IPS-18a (cell line): ENCODE measurements around the gene CMIP.

Source experiments
- H3K27ac ChIP-seq: one replicate; pipeline ENCODE4 v1.5.1; 2013; ENCODE audit warnings: low read length
- H3K27me3 ChIP-seq: one replicate; pipeline ENCODE4 v1.6.1; 2013; ENCODE audit warnings: mild to moderate bottlenecking, low read length; ENCODE audit not compliant: control insufficient read depth, insufficient read depth
- H3K36me3 ChIP-seq: one replicate; pipeline ENCODE4 v1.6.1; 2013; ENCODE audit warnings: low read depth, low read length; ENCODE audit not compliant: control insufficient read depth
- H3K4me1 ChIP-seq: one replicate; pipeline ENCODE4 v1.6.1; 2013; ENCODE audit warnings: low read depth, low read length; ENCODE audit not compliant: control insufficient read depth
- H3K4me3 ChIP-seq: one replicate; pipeline ENCODE4 v1.5.1; 2013; ENCODE audit warnings: low read length
- H3K9ac ChIP-seq: one replicate; pipeline ENCODE4 v1.6.1; 2013; ENCODE audit warnings: mild to moderate bottlenecking, low read length, moderate library complexity
- H3K9me3 ChIP-seq: one replicate; pipeline ENCODE4 v1.6.1; 2013; ENCODE audit warnings: low read depth, low read length; ENCODE audit not compliant: control insufficient read depth

CMIP gene

DNA sequence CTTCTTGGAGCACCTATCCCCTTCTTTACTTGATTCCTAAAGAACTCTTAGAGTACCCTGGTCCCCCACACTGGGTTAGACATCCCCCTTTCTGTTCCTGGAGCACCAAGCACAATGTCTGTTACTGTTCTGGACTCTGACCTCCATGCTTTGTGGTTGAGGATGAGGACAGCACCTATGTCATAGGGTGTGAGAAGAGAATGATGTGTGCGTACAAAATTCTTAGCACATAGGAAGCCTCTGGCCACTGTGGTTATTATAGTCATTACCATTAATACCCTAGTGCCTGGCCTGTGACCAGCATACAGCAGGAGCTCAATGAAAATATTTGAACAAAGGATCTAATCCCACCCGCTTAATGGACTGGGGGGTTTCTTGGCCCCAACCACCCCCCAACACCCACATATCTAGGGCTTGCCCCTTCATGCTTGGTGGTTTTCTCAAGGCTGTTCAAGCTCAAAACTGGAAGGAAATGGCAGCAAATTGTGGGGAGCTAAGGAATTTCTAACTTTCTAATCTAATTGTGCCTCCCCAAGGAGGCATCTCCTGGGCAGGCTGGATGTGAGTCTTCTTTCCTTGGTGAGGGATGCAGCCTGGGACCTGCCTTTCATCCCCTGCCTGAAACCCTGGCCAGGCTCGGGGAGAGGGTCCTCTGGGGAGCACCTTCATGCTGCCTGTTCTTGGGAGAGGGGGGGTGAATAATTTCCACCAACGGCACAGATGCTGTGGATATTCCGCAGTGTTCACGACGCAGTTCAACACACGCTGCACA, 1.5 kb upstream of the CMIP start:
- H3K4me3 ChIP-seq: no peak overlapping the region
- peaks cover 5% of the 10 kb centered on the region for H3K27me3 ChIP-seq
- H3K9ac ChIP-seq: no peak overlapping the region
- H3K9me3 ChIP-seq: no peaks in the 10 kb centered on the region
- H3K4me1 ChIP-seq: peaks cover 20% of the 10 kb centered on the region
- H3K36me3 ChIP-seq: no peaks in the 10 kb centered on the region
- H3K27ac ChIP-seq: no peak overlapping the region

DNA sequence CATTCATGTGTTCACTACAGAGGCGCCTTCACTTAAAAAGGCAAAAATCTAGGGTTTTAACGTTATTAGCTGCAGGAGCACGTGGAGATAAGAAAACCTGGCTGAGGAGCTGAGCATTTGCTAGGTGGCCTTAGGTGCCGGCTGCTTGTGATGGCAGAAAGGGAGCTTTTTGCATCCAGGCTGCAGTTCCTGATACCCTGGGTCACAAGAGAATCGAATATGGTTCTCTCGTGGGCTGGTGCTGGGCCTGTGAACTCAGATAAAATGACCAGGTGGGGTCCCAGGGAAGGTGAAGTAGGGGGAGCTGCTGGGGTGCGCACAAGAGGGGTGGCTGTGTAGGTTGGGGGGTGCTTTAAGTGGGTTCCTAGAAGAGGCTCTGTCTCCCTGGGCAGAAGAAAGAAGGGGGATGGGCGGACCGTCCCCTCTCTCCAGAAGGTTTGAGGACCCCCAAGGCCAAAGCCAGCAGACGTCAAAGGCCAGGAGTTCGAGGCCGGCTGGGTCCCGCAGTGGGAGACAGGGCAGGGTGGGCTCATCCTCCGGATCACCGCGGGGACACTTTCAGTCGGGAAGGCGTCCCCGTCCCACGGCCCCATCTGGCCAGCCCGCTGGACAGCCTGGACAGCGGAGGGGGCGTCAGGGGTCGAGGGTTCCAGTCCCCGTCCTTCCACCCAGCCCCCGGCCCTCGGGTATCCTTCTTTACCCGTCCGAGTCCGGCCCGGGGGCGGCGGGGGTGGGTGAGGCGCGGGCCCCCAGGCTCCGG, 740 bp upstream of the CMIP start:
- peak overlapping the region; percentile 26 for H3K9ac ChIP-seq
- peaks cover 28% of the 10 kb centered on the region for H3K4me1 ChIP-seq
- no peaks in the 10 kb centered on the region for H3K36me3 ChIP-seq
- H3K4me3 ChIP-seq: peak overlapping the region; percentile 57
- no peaks in the 10 kb centered on the region for H3K9me3 ChIP-seq
- H3K27ac ChIP-seq: no peak overlapping the region
- peaks cover 5% of the 10 kb centered on the region for H3K27me3 ChIP-seq

DNA sequence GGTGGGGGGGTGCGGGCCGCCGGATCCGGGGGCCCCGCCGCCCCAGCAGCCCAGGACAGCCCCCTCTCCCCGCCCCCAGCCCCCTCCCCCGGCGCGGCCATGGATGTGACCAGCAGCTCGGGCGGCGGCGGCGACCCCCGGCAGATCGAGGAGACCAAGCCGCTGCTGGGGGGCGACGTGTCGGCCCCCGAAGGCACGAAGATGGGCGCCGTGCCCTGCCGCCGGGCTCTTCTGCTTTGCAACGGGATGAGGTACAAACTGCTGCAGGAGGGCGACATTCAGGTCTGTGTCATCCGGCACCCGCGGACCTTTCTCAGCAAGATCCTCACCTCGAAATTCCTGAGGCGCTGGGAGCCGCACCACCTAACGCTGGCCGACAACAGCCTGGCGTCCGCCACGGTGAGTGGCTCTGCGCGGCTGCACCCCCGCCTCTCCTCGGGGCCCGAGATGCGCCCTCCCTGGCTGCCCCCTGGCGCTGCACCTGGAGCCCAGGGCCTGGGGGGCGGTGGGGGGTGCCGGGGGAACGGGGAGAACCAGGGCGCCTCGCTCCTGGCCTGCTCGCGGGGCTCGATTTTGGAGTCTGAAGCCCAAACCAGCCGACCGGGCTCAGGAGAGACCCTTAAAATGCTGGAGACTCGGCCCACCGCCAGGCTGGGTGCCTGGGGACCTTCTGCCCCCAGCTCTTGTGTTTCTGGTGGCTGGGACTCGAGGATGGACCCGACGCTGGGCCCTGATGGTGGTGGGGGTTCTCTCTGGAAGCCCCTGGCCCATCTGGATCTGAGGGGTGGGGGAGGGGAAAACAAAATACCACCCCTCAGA, 744 bp downstream of the CMIP start:
- H3K9ac ChIP-seq: peak overlapping the region; percentile 75
- no peak overlapping the region for H3K27ac ChIP-seq
- H3K4me1 ChIP-seq: peaks cover 29% of the 10 kb centered on the region
- no peaks in the 10 kb centered on the region for H3K36me3 ChIP-seq
- peaks cover 5% of the 10 kb centered on the region for H3K27me3 ChIP-seq
- no peaks in the 10 kb centered on the region for H3K9me3 ChIP-seq
- H3K4me3 ChIP-seq: peak overlapping the region; percentile 64

DNA sequence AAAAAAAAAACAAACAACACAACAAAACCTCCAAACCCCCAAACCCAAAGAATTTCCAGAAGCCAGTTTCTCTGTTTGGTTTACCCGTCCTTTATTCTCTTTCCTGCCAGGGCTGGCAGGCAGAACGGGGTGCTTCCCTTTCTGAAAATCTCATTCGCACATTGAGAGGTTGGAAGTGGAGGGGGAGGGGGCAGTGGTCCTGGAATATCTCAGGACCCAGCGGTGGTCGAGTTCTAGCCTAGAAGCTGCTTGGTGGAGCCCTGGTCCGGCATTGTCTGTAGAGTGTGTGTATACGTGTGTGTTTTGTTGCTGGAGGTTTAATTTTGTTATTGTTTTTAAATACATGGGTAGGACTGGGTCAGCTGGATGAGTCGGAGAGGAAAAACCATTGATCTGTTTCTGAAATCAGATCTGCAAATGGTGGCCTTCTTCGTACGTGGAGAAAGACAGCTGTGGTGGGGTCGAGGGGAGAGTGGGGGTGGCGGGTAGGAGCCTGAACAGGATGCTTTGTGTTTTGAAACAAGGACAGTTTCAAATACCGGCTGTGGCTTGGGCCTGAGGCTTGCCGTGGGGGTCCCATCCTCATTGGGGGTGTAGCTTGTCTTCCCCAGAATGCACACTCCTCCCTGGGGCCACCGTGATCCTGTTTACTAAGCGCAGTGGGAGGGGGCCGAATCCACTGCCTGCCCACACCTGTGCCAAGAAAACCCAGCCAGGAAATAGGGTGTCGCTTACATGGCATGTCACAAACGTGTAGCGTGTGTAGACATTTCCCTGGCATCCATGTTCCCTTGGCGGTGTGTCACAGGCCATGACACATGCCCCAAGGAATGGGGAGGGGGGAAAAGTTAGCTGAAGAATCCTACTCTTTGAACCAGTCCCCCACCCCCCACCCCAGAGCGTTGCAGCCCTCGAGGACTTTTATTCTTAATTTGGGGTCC, 1.6 kb downstream of the CMIP start:
- Histone ChIP-seq H3K9me3 (no peaks in the 10 kb centered on the region), H3K27me3 (peaks cover 5% of the 10 kb centered on the region), H3K9ac (peak overlapping the region; percentile 75), H3K4me1 (peaks cover 33% of the 10 kb centered on the region), H3K27ac (no peak overlapping the region), H3K4me3 (peak overlapping the region; percentile 64), H3K36me3 (no peaks in the 10 kb centered on the region)

DNA sequence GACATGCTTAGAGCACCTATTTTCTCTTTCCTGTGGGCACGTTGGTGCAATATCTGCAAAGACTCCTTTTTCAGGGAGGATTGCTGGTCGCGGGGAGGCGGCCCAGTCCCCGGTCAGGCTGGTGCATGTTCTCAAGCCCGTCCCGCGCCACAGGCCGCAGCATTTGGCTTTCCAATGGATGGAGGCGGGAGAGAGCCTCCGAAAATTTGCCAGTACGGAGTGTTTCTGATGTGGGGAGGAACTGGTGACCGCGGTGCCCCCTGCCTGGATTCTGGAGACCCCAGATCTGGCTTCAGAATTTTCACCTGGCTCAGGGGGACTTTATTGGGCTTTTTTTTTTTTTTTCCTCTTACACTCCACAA, 2.3 kb downstream of the CMIP start:
- Histone ChIP-seq H3K4me3 (peak overlapping the region; percentile 64), H3K36me3 (no peaks in the 10 kb centered on the region), H3K4me1 (peaks cover 39% of the 10 kb centered on the region), H3K27ac (no peak overlapping the region), H3K9ac (peak overlapping the region; percentile 75), H3K9me3 (no peaks in the 10 kb centered on the region), H3K27me3 (peaks cover 5% of the 10 kb centered on the region)

DNA sequence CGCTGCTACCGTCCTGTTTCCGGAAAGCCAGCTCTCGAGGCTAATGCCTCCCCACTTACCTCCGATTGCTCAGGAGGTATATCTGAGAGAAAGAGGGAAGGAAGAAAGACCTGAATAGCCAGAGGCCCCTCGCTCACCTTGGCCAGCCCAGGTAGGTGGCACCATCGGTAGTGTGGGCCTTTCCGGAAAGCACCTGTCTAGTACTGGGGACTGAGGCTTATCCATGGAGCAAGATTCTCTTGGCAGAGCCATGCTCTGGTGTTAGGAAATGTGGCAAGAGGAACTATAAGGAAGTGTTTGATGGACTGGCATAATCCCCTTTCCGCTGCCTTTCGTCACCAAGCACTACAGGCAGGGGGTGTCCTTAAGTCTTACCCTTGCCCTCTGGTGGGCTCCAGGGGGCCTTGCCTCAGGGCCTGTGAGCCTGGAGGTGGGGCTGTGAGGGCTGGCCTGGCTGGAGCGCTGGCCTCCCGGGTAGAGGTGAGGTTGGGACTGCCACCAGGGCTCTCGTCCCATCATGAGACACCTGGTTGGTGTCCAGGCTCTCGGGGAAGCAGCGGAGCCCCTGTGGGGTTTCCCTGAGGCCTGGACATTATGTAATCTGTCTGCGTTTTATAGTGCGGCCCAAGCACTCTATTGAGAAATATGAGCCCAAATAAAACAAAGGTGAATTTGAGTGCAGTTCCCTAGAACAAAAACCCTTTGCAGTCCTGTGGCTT, 2.9 kb downstream of the CMIP start:
- H3K27ac ChIP-seq: no peak overlapping the region

DNA sequence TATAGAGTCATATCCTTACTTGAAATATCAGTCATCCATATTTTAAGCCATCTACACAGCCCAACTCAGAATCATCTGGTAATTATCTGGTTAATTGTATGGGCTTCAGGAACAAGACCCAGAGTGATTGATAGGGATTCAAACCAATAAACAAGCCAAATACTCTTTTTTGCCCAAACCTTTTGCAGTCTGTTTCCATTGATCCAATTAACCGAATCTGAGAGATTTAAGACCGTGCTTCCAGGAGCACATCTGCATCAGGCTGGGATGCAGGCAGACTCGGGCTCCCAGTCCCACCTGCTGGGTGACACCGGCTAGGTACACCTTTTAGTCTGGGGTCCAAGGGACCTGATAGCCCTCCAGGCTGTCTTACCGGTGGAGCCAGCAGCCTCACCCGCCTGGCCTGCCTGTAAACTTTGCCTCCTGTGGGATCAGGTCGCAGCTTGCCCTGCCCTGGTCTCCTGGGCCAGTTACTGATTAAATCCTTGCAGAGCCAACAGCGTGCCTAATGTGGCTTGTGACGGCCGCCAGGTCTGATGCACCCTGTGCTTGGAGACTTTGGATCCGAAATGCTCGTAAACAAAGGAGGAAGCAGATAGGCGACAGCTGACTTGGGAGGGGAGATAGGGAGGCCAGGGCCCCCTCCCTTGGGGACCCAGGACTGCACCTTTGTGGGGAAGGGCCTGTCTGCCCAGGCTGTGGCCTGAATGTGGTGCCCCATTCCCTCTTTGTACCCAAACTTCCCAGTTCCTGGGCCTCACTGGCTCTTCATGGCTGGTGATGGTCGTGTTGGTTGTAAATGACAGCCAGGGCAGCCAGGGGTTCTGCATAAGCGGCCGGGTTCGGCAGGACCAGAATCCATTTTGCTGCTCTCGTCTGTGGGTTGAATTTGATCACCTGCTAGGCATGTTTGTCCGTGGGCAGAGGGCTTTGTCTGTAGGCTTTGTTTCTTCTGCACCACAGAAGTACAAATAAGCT, 3.8 kb downstream of the CMIP start:
- no peak overlapping the region for H3K27ac ChIP-seq
- no peaks in the 10 kb centered on the region for H3K36me3 ChIP-seq
- no peak overlapping the region for H3K9ac ChIP-seq
- no peaks in the 10 kb centered on the region for H3K9me3 ChIP-seq
- H3K27me3 ChIP-seq: peaks cover 2% of the 10 kb centered on the region
- peaks cover 40% of the 10 kb centered on the region for H3K4me1 ChIP-seq
- no peak overlapping the region for H3K4me3 ChIP-seq

More for the DNA sequence above, 2.9 kb downstream of the CMIP start:
- no peaks in the 10 kb centered on the region for H3K36me3 ChIP-seq
- H3K4me1 ChIP-seq: peaks cover 40% of the 10 kb centered on the region
- no peak overlapping the region for H3K9ac ChIP-seq
- H3K9me3 ChIP-seq: no peaks in the 10 kb centered on the region
- peak overlapping the region; percentile 64 for H3K4me3 ChIP-seq
- peaks cover 5% of the 10 kb centered on the region for H3K27me3 ChIP-seq

DNA sequence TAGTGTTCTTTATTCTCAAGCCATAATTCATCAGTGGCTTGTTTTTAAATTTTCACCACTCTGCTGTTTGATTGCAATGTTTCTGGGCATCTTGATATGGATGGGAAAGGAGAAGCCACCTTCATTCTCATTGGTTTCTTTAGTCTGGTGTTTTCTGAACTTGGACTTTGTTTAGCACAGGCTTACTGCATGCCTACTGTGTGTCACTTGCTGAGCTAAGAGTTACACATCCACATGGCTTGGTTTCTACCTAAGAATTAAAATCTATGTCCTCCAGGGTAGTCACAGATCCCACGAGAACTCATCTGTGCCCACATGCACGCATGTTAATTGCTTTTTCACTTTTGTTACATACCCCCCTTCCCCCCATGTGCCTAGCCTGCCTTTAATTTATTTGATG, 4.6 kb downstream of the CMIP start:
- Histone ChIP-seq H3K36me3 (no peaks in the 10 kb centered on the region), H3K27me3 (no peaks in the 10 kb centered on the region), H3K4me1 (peaks cover 36% of the 10 kb centered on the region), H3K9me3 (no peaks in the 10 kb centered on the region), H3K9ac (no peak overlapping the region), H3K4me3 (no peak overlapping the region), H3K27ac (no peak overlapping the region)

DNA sequence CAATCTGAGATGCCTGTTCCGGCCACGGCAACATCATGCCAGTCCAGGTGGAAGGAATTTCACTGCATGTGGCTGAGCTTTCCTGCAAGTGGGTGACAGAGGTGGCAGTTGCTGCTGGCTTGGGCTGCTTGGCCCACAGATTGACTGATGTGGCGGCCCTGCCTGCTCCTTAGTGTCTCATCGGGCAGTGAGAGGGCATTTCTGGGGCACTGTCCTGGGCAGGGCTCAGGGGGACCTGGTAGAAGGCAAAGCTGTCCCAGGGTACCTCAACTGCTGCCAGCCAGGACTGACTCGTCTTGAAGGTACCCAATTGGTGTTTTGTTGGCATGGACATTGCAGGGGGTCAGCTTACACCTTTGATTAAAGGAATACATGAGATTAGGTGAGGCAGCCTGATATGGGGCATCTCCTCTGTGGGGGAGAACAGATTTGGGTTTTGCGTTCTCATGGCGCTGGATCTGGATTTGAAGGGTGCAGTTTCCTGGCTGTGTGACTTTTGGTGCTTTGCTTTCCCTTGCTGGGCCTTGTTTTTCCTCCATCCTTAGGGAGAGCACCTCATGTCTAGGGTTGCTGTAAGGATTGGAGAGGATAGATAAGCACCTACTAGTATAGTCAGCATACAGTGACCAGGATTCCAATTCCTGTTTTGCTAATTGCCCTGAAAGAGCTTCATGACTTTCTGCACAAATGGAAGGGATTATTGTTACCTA, 5.4 kb downstream of the CMIP start:
- no peak overlapping the region for H3K9ac ChIP-seq
- H3K36me3 ChIP-seq: no peaks in the 10 kb centered on the region
- H3K27ac ChIP-seq: no peak overlapping the region
- no peaks in the 10 kb centered on the region for H3K27me3 ChIP-seq
- no peak overlapping the region for H3K4me3 ChIP-seq
- peaks cover 36% of the 10 kb centered on the region for H3K4me1 ChIP-seq
- no peaks in the 10 kb centered on the region for H3K9me3 ChIP-seq
